Measurements from ENCODE around the gene SH3YL1.

SH3YL1 gene

DNA sequence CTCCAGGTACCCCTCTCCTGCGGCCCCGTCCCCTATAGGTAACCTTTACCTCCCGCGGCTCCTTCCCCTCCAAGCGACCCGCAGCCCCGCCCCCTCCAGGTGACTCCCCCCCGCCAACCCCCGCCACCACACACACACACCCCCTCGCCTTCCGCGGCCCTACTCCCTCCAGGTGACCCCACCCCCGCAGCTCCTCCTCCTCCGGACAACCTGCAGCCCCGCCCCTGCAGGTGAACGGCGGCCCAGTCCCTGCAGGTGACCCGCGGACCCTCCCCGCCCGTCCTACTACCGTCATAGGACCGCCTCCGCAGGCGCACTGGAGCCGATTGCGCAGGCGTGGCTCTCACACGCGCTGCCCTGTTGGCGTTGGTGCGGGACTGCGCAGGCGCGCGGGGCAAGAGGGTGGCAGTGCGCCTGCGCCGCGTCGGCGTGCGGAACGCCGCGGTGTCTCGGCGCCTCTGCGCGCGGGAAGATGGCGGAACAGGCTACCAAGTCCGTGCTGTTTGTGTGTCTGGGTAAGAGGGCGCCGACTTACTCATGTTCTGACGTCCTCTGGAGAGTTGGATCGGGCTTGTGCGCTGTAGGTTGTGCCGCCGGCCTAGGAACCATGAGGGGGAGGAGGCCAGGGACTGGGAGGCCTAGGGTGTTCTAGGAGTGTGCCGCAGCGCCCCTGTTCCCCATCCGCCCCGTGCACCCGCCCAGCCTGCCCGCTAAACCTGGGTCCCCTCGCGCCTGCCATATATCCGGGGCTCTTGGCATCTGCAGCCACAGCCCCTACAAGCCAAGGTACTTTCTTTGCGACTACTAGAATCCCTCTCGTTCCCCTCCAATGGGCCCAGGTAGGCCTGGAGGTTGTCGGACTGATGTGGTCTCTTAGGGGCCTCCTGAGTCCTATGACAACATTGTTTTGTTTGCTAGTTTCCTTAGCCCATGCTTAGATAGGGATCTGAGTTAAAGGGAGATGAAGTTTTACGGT, 949 bp upstream of the SH3YL1 start, which contains the start of gene ACP1:
Gene ACP1 (plus strand): TSS at position 455 of the 976 bp plus-strand sequence. CDS start 18 bp downstream, at position 473.
- no peak within 1 kb of the TSS for H2BK15ac ChIP-seq (replicated peaks; ENCODE audit: low read depth)
- H3K56ac ChIP-seq (ENCODE audit: low read length): peak within 1 kb of the TSS; percentile 99
- peak within 1 kb of the TSS; percentile 89 for H3K4me2 ChIP-seq (ENCODE audit: low read length)
- peak within 1 kb of the TSS; percentile 28 for H3K27ac ChIP-seq (ENCODE audit: low read depth, low read length)
- peak within 1 kb of the TSS; percentile 60 for H4K8ac ChIP-seq (ENCODE audit: low read depth, low read length)
- no peaks in the 10 kb centered on the region for H3K36me3 ChIP-seq (ENCODE audit: control insufficient read depth, insufficient read depth, low read length)
- H3K23ac ChIP-seq (ENCODE audit: low read length): peak within 1 kb of the TSS; percentile 11
- WGBS (ENCODE audit: extremely low coverage, insufficient coverage, low lambda C conversion rate): no CpG with 5 or more reads among the region's 73 CpGs
- H3K9ac ChIP-seq (ENCODE audit: low read length): peak within 1 kb of the TSS; percentile 96
- H3K4me1 ChIP-seq (ENCODE audit: control insufficient read depth, low read depth, low read length): peaks cover 1% of the 10 kb centered on the region
- H3K79me1 ChIP-seq (ENCODE audit: low read length): peaks cover 3% of the 10 kb centered on the region
- peak within 1 kb of the TSS; percentile 65 for H3K4ac ChIP-seq (ENCODE audit: low read depth, low read length)
- peak within 1 kb of the TSS; percentile 77 for H2BK5ac ChIP-seq (ENCODE audit: low read length)
- H4K5ac ChIP-seq (ENCODE audit: low read length): no peak within 1 kb of the TSS
- H3K79me2 ChIP-seq (ENCODE audit: control insufficient read depth, insufficient read depth, low read length): peaks cover 46% of the 10 kb centered on the region
- H3K27me3 ChIP-seq (ENCODE audit: insufficient read depth, low read length, poor library complexity): no peaks in the 10 kb centered on the region
- peak within 1 kb of the TSS; percentile 25 for H3K18ac ChIP-seq (ENCODE audit: low read length)
- DNase-seq: peak; percentile 98
- H3K4me3 ChIP-seq (ENCODE audit: low read length): peak within 1 kb of the TSS; percentile 96
- no peak within 1 kb of the TSS for H2BK120ac ChIP-seq (ENCODE audit: low read depth, low read length)
- no peak within 1 kb of the TSS for H2AK5ac ChIP-seq (ENCODE audit: low read length)

DNA sequence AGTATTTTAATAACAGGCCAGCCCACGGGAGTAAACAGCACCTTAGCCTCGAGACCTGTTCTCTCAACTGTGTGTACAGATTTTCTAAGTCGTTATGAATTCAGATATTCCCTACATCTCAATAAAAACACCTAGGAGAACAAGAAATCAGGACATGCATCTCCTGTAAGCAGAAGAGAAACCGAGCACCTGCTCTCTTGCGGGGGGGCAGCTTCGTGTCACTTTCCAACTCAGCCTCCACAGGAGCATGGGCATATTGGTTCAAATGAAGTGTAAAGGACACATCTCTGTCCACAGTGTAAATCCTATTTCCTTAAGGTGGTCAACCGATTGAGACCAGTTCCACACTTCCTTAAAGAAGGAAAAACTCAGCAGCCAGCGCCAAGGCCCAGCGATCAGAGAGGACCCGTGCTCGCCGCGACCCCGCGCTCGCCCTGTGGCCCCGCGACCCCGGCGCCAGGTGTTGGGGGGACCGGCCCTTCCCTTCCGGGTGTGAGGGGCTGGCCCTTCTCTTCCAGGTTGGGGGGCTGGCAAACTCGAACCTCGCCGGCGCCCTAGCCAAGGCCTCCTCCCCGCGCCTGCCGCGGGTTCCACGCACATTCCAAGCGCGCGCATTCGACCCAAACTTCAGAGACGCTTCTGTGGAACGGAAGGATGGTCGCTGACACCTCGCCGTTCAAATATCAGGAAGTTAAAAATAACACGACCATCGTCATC, 652 bp downstream of the SH3YL1 start:
- H3K27me3 ChIP-seq (ENCODE audit: insufficient read depth, low read length, poor library complexity): no peaks in the 10 kb centered on the region
- no peak for DNase-seq
- H4K8ac ChIP-seq (ENCODE audit: low read depth, low read length): no peak overlapping the region
- no peak overlapping the region for H2BK120ac ChIP-seq (ENCODE audit: low read depth, low read length)
- no peak overlapping the region for H3K27ac ChIP-seq (ENCODE audit: low read depth, low read length)
- H2AK5ac ChIP-seq (ENCODE audit: low read length): no peak overlapping the region
- no peak overlapping the region for H2BK15ac ChIP-seq (replicated peaks; ENCODE audit: low read depth)
- WGBS (ENCODE audit: extremely low coverage, insufficient coverage, low lambda C conversion rate): no CpG with 5 or more reads among the region's 42 CpGs
- H3K18ac ChIP-seq (ENCODE audit: low read length): no peak overlapping the region
- H3K56ac ChIP-seq (ENCODE audit: low read length): peak overlapping the region; percentile 72
- no peak overlapping the region for H4K5ac ChIP-seq (ENCODE audit: low read length)
- H2BK5ac ChIP-seq (ENCODE audit: low read length): no peak overlapping the region
- peaks cover 1% of the 10 kb centered on the region for H3K4me1 ChIP-seq (ENCODE audit: control insufficient read depth, low read depth, low read length)
- no peak overlapping the region for H3K23ac ChIP-seq (ENCODE audit: low read length)
- H3K4me2 ChIP-seq (ENCODE audit: low read length): peak overlapping the region; percentile 73
- H3K9ac ChIP-seq (ENCODE audit: low read length): peak overlapping the region; percentile 61
- peaks cover 32% of the 10 kb centered on the region for H3K79me2 ChIP-seq (ENCODE audit: control insufficient read depth, insufficient read depth, low read length)
- peaks cover 3% of the 10 kb centered on the region for H3K79me1 ChIP-seq (ENCODE audit: low read length)
- H3K36me3 ChIP-seq (ENCODE audit: control insufficient read depth, insufficient read depth, low read length): no peaks in the 10 kb centered on the region
- no peak overlapping the region for H3K4ac ChIP-seq (ENCODE audit: low read depth, low read length)
- peak overlapping the region; percentile 48 for H3K4me3 ChIP-seq (ENCODE audit: low read length)

DNA sequence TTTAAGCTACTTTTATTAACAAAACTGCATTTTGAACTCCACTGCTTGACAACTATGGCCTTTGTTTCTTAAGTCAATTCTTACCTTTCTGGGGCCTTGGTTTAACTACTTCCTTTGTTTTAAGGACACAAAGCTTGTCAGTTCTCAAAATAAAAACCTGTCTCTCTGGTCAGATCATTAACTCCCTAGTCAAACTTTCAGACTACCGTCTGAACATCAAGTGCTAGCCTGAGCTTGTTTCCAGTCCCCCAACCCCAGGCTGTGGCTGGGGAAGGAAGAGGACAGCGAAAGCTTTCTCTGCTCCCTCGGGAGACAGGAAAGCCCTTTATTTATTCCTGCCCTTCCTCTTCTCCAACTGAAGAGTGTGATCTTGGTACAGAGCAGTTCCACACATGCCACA, 1.7 kb downstream of the SH3YL1 start:
- Histone ChIP-seq H3K4me1 (ENCODE audit: control insufficient read depth, low read depth, low read length) (peaks cover 1% of the 10 kb centered on the region), H2BK5ac (ENCODE audit: low read length) (no peak overlapping the region), H3K56ac (ENCODE audit: low read length) (peak overlapping the region; percentile 27), H3K18ac (ENCODE audit: low read length) (no peak overlapping the region), H3K9ac (ENCODE audit: low read length) (no peak overlapping the region), H2BK120ac (ENCODE audit: low read depth, low read length) (no peak overlapping the region), H3K79me1 (ENCODE audit: low read length) (peaks cover 3% of the 10 kb centered on the region), H2BK15ac (replicated peaks; ENCODE audit: low read depth) (no peak overlapping the region), H3K36me3 (ENCODE audit: control insufficient read depth, insufficient read depth, low read length) (no peaks in the 10 kb centered on the region), H3K27ac (ENCODE audit: low read depth, low read length) (no peak overlapping the region), H4K8ac (ENCODE audit: low read depth, low read length) (no peak overlapping the region), H3K27me3 (ENCODE audit: insufficient read depth, low read length, poor library complexity) (no peaks in the 10 kb centered on the region), H3K4ac (ENCODE audit: low read depth, low read length) (no peak overlapping the region), H3K4me2 (ENCODE audit: low read length) (no peak overlapping the region), H3K4me3 (ENCODE audit: low read length) (no peak overlapping the region), H2AK5ac (ENCODE audit: low read length) (no peak overlapping the region), H4K5ac (ENCODE audit: low read length) (no peak overlapping the region), H3K23ac (ENCODE audit: low read length) (no peak overlapping the region), H3K79me2 (ENCODE audit: control insufficient read depth, insufficient read depth, low read length) (peaks cover 21% of the 10 kb centered on the region)
- WGBS (ENCODE audit: extremely low coverage, insufficient coverage, low lambda C conversion rate): no CpG with 5 or more reads among the region's 3 CpGs
- no peak for DNase-seq

DNA sequence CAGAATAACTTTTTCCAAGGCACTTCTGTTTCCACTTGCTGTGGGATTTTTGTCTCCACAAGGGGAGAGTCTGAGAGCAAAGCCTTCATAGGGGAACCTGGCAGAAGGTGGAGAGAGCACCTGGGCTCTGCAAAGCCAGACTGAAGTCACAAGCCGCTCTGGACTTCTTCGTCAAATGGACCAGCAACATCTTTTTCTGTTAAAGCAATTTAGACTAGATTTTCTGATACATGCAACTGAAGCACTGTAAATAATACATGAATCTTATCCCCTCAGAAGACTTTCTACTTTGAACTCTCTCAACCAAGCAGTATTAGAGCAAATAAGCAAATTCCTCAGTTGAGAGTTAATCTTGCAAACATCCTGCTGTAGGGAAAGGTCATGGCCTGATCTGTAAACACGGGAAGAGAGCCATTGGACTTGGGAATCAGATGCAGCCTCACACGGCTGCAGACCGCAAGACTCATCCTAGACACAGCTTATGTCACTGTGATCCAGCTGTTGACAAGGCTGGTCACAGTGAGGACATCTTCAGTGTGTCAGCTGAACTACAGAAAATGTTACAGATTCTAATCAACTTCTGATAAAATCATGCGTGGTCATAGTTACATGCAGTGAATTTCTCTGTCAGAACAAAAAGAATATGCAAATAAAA, 3.2 kb downstream of the SH3YL1 start:
- Histone ChIP-seq H4K8ac (ENCODE audit: low read depth, low read length) (no peak overlapping the region), H2BK5ac (ENCODE audit: low read length) (no peak overlapping the region), H3K23ac (ENCODE audit: low read length) (no peak overlapping the region), H3K79me1 (ENCODE audit: low read length) (peaks cover 3% of the 10 kb centered on the region), H2BK120ac (ENCODE audit: low read depth, low read length) (no peak overlapping the region), H3K4me2 (ENCODE audit: low read length) (no peak overlapping the region), H3K56ac (ENCODE audit: low read length) (no peak overlapping the region), H2BK15ac (replicated peaks; ENCODE audit: low read depth) (no peak overlapping the region), H2AK5ac (ENCODE audit: low read length) (no peak overlapping the region), H3K9ac (ENCODE audit: low read length) (no peak overlapping the region), H3K4ac (ENCODE audit: low read depth, low read length) (no peak overlapping the region), H3K18ac (ENCODE audit: low read length) (no peak overlapping the region), H3K27me3 (ENCODE audit: insufficient read depth, low read length, poor library complexity) (no peaks in the 10 kb centered on the region), H3K4me1 (ENCODE audit: control insufficient read depth, low read depth, low read length) (no peaks in the 10 kb centered on the region), H4K5ac (ENCODE audit: low read length) (no peak overlapping the region), H3K79me2 (ENCODE audit: control insufficient read depth, insufficient read depth, low read length) (peaks cover 8% of the 10 kb centered on the region), H3K36me3 (ENCODE audit: control insufficient read depth, insufficient read depth, low read length) (no peaks in the 10 kb centered on the region), H3K27ac (ENCODE audit: low read depth, low read length) (no peak overlapping the region), H3K4me3 (ENCODE audit: low read length) (no peak overlapping the region)
- WGBS (ENCODE audit: extremely low coverage, insufficient coverage, low lambda C conversion rate): no CpG with 5 or more reads among the region's 6 CpGs
- DNase-seq: no peak

- no peak overlapping the region for H4K5ac ChIP-seq (ENCODE audit: low read length)
- no CpG with 5 or more reads among the region's 2 CpGs for WGBS (ENCODE audit: extremely low coverage, insufficient coverage, low lambda C conversion rate)
- no peak overlapping the region for H2BK5ac ChIP-seq (ENCODE audit: low read length)
- H4K8ac ChIP-seq (ENCODE audit: low read depth, low read length): no peak overlapping the region
- no peaks in the 10 kb centered on the region for H3K79me1 ChIP-seq (ENCODE audit: low read length)
- H2AK5ac ChIP-seq (ENCODE audit: low read length): no peak overlapping the region
- no peak overlapping the region for H2BK15ac ChIP-seq (replicated peaks; ENCODE audit: low read depth)
- no peak overlapping the region for H3K4me2 ChIP-seq (ENCODE audit: low read length)
- H2BK120ac ChIP-seq (ENCODE audit: low read depth, low read length): no peak overlapping the region
- H3K36me3 ChIP-seq (ENCODE audit: control insufficient read depth, insufficient read depth, low read length): no peaks in the 10 kb centered on the region
- H3K56ac ChIP-seq (ENCODE audit: low read length): no peak overlapping the region
- no peak overlapping the region for H3K9ac ChIP-seq (ENCODE audit: low read length)
- H3K4me3 ChIP-seq (ENCODE audit: low read length): no peak overlapping the region
- no peak overlapping the region for H3K23ac ChIP-seq (ENCODE audit: low read length)
- H3K27ac ChIP-seq (ENCODE audit: low read depth, low read length): no peak overlapping the region
- DNase-seq: no peak
- H3K4me1 ChIP-seq (ENCODE audit: control insufficient read depth, low read depth, low read length): no peaks in the 10 kb centered on the region
- H3K4ac ChIP-seq (ENCODE audit: low read depth, low read length): no peak overlapping the region
- H3K27me3 ChIP-seq (ENCODE audit: insufficient read depth, low read length, poor library complexity): no peaks in the 10 kb centered on the region
- peaks cover under 1% of the 10 kb centered on the region for H3K79me2 ChIP-seq (ENCODE audit: control insufficient read depth, insufficient read depth, low read length)
- H3K18ac ChIP-seq (ENCODE audit: low read length): no peak overlapping the region
Observed at GRCh38 chr2:259789-260331, 4.0 kb downstream of the SH3YL1 start.
